ENCODE data around the gene PMEL.

PMEL gene

GRCh38 chr12:55912908-55913307, 52.9 kb downstream of the PMEL start:
- no peak for DNase-seq

- no peak for DNase-seq
These were observed 56.3 kb downstream of the PMEL start for GRCh38 chr12:55909513-55909884.

GRCh38 chr12:55908726-55909512, 56.9 kb downstream of the PMEL start:
- no peak for DNase-seq

GRCh38 chr12:55906056-55906455, 59.8 kb downstream of the PMEL start:
- DNase-seq = no peak
